Upper lobe of left lung (tissue), 6 donors: ENCODE data around the gene PFN4. TPM values are rescaled to one million over a fixed set of nuclear protein-coding genes. Genes with fewer than 3 reads are reported as not detected.

ENCODE experiments used
- ATAC-seq, 2 donors: fragments of 200-7000 bp; cut with Tn5 transposase; one replicate each; pipeline ENCODE4 v1.9.1; 2022; ENCODE audit warnings: mild to moderate bottlenecking in 2 of 2, moderate library complexity in 2 of 2; ENCODE audit not compliant: low FRiP score in 2 of 2
- DNase-seq, 2 donors: peaks; one replicate each; pipeline ENCODE4 v3.0.0-alpha.2; 2019 to 2020
- H3K27ac ChIP-seq, 4 donors: fragments of 200-600 bp; sonication (generic); one replicate each; pipeline ENCODE4 v1.5.1; 2016 to 2019
- H3K27me3 ChIP-seq, 4 donors: fragments of 200-600 bp; sonication (generic); one replicate each; pipeline ENCODE4 v1.5.1; 2017 to 2019
- H3K36me3 ChIP-seq, 4 donors: fragments of 200-600 bp; sonication (generic); one replicate each; pipeline ENCODE4 v1.5.1; 2016 to 2019
- H3K4me1 ChIP-seq, 4 donors: fragments of 200-600 bp; sonication (generic); one replicate each; pipeline ENCODE4 v1.5.1; 2018 to 2019
- H3K4me3 ChIP-seq, 4 donors: fragments of 200-600 bp; sonication (generic); one replicate each; pipeline ENCODE4 v1.5.1; 2017 to 2019; ENCODE audit warnings: mild to moderate bottlenecking in 2 of 4, moderate library complexity in 1 of 4
- H3K9me3 ChIP-seq, 4 donors: fragments of 200-600 bp; sonication (generic); one replicate each; pipeline ENCODE4 v1.5.1; 2018 to 2019
- EP300 ChIP-seq, 4 donors: sonication (generic); formaldehyde crosslinking; IDR thresholded peaks; one replicate each; pipeline ENCODE4 v1.5.1; 2017; ENCODE audit warnings: antibody characterized with exemption in 4 of 4, control low read depth in 2 of 4
- POLR2A ChIP-seq, 4 donors: fragments of 450-650 bp; IDR thresholded peaks; one replicate each; pipeline ENCODE4 v1.5.1; 2016 to 2017; ENCODE audit warnings: antibody characterized with exemption in 4 of 4, mild to moderate bottlenecking in 2 of 4
- POLR2AphosphoS5 ChIP-seq, 2 donors: sonication (generic); formaldehyde crosslinking; IDR thresholded peaks; one replicate each; pipeline ENCODE4 v1.5.1; 2017; ENCODE audit warnings: antibody characterized with exemption in 2 of 2
- WGBS, 2 donors: methylation state at CpG; one replicate each; pipeline ENCODE4 v1.1.5; 2017 to 2018; 5-methylcytosine and 5-hydroxymethylcytosine counted together
- total RNA-seq, 6 donors: library from RNA; depleted of rRNA in 4 of 6; stranded (reverse); fragments of >200 nt in 4 of 6; gene quantifications; one replicate each; pipeline versions ENCODE4 v1.1.0 to v1.2.1, GENCODE V29; 2016 to 2021
- TF ChIP-seq, protein P1 (sequence below), 6 experiments: fragments of 450-650 bp in 4 of 6; fragments of 200-600 bp in 2 of 6; sonication (generic) in 2 of 6; IDR thresholded peaks; one replicate each; pipeline ENCODE4 v1.5.1; 2016 to 2019; ENCODE audit warnings: antibody characterized with exemption in 6 of 6
- donor health status: DM: no; HTN: no; CAD: no; lungs with moderate emphysema.
- donor health status: DM: no; HTN: yes; CAD: no; lungs with severe emphysema.

Gene PFN4
- total RNA-seq, 6 donors from 2014 or later: 0.54 TPM; not detected in 4

GRCh38 chr2:24080701-24081100 is 42.4 kb downstream of the PFN4 start:
- no peak for ATAC-seq
- no peaks in the 10 kb centered on the region for H3K9me3 ChIP-seq
- no peak for DNase-seq
- H3K4me3 ChIP-seq: no peak overlapping the region
- peaks cover 28 to 46% (median 35%) of the 10 kb centered on the region in 4 donors for H3K4me1 ChIP-seq
- peak overlapping the region in 1 of 4 donors; percentile 58 for H3K27ac ChIP-seq
- TF ChIP-seq POLR2A (IDR thresholded peaks at IDR 0.05) (no peak), POLR2AphosphoS5 (IDR thresholded peaks at IDR 0.05) (no peak), EP300 (IDR thresholded peaks at IDR 0.05) (no peak)
- TF ChIP-seq, protein P1, sequence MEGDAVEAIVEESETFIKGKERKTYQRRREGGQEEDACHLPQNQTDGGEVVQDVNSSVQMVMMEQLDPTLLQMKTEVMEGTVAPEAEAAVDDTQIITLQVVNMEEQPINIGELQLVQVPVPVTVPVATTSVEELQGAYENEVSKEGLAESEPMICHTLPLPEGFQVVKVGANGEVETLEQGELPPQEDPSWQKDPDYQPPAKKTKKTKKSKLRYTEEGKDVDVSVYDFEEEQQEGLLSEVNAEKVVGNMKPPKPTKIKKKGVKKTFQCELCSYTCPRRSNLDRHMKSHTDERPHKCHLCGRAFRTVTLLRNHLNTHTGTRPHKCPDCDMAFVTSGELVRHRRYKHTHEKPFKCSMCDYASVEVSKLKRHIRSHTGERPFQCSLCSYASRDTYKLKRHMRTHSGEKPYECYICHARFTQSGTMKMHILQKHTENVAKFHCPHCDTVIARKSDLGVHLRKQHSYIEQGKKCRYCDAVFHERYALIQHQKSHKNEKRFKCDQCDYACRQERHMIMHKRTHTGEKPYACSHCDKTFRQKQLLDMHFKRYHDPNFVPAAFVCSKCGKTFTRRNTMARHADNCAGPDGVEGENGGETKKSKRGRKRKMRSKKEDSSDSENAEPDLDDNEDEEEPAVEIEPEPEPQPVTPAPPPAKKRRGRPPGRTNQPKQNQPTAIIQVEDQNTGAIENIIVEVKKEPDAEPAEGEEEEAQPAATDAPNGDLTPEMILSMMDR (IDR thresholded peaks at IDR 0.05): no peak
- H3K27me3 ChIP-seq: no peaks in the 10 kb centered on the region
- peaks cover 0 to 27% (median 14%) of the 10 kb centered on the region in 4 donors for H3K36me3 ChIP-seq
- WGBS, 2 donors: 47 to 66% methylated on average over 2 of the region's 2 CpGs

- TF ChIP-seq POLR2AphosphoS5 (IDR thresholded peaks at IDR 0.05): no peak
- no peak for TF ChIP-seq EP300 (IDR thresholded peaks at IDR 0.05)
- TF ChIP-seq POLR2A (IDR thresholded peaks at IDR 0.05): no peak
- TF ChIP-seq, protein P1 (IDR thresholded peaks at IDR 0.05): no peak
- Histone ChIP-seq H3K27me3 (no peaks in the 10 kb centered on the region), H3K4me1 (peaks cover 23 to 52% (median 31%) of the 10 kb centered on the region in 4 donors), H3K9me3 (no peaks in the 10 kb centered on the region), H3K4me3 (peak overlapping the region in 3 of 4 donors; percentile 59 to 86 (median 61)), H3K36me3 (peaks cover 8 to 36% (median 14%) of the 10 kb centered on the region in 4 donors), H3K27ac (peak overlapping the region; percentile 90 to 97 (median 94))
- DNase-seq (no peak), ATAC-seq (no peak)
- 69% methylated on average over 2 of the region's 2 CpGs for WGBS, 2 donors
Observed at GRCh38 chr2:24077879-24078278, 45.3 kb downstream of the PFN4 start.

DNA sequence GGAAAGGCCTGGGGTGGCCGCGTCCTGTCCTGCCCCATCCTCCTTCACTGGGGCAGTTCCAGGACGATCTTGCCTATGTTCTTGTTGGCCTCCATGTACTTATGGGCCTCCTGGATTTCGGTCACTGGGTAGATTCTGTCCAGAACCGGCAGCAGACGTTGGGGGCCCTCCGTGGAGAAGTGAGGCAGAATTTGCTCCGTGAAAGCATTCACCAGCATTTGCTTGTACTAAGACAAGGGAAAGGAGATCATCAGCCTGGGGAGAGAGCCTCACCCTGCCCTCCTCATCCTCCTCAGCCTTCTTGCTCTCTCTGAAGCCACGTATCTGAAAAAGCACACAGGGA is 45.6 kb downstream of the PFN4 start:
- no peaks in the 10 kb centered on the region for H3K9me3 ChIP-seq
- 12 to 13% methylated on average over 4 to 9 of the region's 9 CpGs for WGBS, 2 donors
- no peaks in the 10 kb centered on the region for H3K27me3 ChIP-seq
- H3K4me1 ChIP-seq: peaks cover 19 to 48% (median 28%) of the 10 kb centered on the region in 4 donors
- ATAC-seq (no peak), DNase-seq (no peak)
- peak overlapping the region; percentile 90 to 97 (median 94) for H3K27ac ChIP-seq
- peak overlapping the region; percentile 59 to 86 (median 64) for H3K4me3 ChIP-seq
- no peak for TF ChIP-seq EP300 (IDR thresholded peaks at IDR 0.05)
- no peak for TF ChIP-seq POLR2A (IDR thresholded peaks at IDR 0.05)
- TF ChIP-seq POLR2AphosphoS5 (IDR thresholded peaks at IDR 0.05): no peak
- TF ChIP-seq, protein P1 (IDR thresholded peaks at IDR 0.05): no peak
- peaks cover 12 to 38% (median 14%) of the 10 kb centered on the region in 4 donors for H3K36me3 ChIP-seq

DNA sequence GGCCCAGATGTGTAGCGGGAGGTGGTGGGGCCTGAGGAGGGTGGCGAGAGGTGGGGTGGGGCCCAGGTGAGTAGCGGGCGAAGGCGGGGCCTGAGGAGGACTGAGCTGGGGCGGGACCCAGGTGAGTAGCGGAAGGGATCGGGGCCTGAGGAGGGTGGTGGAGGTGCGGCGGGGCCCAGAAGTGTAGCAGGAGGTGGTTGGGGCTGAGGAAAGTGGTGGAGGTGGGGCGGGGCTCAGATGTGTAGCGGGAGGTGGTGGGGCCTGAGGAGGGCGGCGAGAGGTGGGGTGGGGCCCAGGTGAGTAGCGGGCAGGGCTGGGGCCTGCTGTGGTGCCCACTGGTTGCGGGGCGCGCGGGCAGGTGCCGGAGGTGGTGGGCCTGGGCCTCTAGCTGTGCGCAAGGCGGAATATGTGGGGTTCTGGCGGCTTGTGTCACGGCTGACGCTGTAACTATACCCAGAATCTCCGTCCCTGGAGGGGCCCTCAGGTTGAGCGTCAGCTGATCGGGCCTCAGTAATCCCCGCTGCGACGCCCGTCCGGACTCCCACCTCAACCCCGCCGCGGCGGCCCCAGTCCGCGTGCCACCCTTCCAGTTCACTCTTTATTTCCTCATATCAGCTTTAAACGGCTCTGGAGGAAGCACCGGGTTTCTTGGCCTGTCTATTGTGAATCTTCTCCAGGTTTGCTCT is 46.1 kb downstream of the PFN4 start:
- peaks cover 16 to 43% (median 26%) of the 10 kb centered on the region in 4 donors for H3K4me1 ChIP-seq
- TF ChIP-seq POLR2A (IDR thresholded peaks at IDR 0.05) (peak in 3 of 4 donors; percentile 44 to 77 (median 67)), POLR2AphosphoS5 (IDR thresholded peaks at IDR 0.05) (peak; percentile 8 to 30), EP300 (IDR thresholded peaks at IDR 0.05) (no peak)
- peak overlapping the region; percentile 59 to 86 (median 64) for H3K4me3 ChIP-seq
- H3K27me3 ChIP-seq: no peaks in the 10 kb centered on the region
- ATAC-seq: no peak
- no peaks in the 10 kb centered on the region for H3K9me3 ChIP-seq
- H3K27ac ChIP-seq: peak overlapping the region; percentile 90 to 97 (median 94)
- no peak for DNase-seq
- 1% methylated on average over 23 to 41 of the region's 41 CpGs for WGBS, 2 donors
- peaks cover 12 to 38% (median 15%) of the 10 kb centered on the region in 4 donors for H3K36me3 ChIP-seq

DNA sequence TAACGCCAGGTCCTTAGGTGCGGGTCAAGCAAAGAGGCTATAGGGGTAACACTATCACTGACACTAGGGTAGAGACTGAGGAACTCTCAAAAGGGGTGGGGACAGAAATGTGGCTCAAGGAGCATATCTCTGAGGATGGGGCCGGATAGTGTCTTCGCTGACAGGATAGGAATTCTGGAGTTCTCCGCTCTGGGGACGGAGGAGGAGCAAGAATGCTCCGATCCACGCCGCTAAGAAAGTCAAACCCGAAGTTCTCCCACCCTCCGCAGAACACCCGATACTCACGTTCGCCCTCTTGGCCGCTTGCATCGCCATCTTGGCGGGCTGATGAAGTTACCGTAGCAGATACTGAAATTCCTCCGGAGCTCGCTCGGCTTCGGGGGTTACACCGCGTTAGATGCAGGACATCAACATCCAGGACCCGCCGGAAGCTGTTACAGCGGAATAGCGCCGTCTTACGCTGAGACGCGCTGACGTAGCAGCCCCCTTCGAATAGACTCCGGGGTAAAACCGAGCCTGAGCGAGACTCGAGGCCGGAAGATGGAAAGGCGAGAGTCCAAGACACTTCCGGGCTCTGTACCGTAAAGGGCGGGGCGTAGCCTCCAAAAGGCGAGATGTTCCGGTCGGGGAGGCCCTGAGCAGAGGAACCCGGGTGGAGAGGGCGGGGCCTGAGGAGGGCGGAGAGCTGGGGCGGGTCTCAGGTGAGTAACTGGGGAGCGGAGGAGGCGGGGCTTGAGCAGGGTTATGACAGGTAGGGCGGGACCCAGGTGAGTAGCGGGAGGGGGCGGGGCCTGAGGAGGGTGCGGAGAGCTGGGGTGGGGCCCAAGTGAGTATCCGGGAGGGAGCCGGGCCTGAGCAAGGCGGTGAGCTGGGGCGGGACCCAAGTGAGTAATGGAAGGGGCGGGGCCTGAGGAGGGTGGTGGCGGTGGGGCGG is 47.0 kb downstream of the PFN4 start, which contains the start of gene SF3B6:
TSS of gene SF3B6 (minus strand) at position 412 of the 934 bp plus-strand sequence. CDS start at position 315, 97 bp downstream.
- DNase-seq: peak; percentile 98 to 100
- no peaks in the 10 kb centered on the region for H3K27me3 ChIP-seq
- peak; percentile 96 to 98 for ATAC-seq
- H3K9me3 ChIP-seq: no peaks in the 10 kb centered on the region
- 0 to 1% methylated on average over 36 to 64 of the region's 64 CpGs for WGBS, 2 donors
- peak; percentile 92 to 93 for TF ChIP-seq POLR2AphosphoS5 (IDR thresholded peaks at IDR 0.05)
- TF ChIP-seq EP300 (IDR thresholded peaks at IDR 0.05): peak in 1 of 4 donors; percentile 4
- TF ChIP-seq, protein P1 (IDR thresholded peaks at IDR 0.05): peak in 1 of 6 experiments; percentile 10
- TF ChIP-seq POLR2A (IDR thresholded peaks at IDR 0.05): peak in 2 of 4 donors; percentile 67 to 82
- H3K36me3 ChIP-seq: peaks cover 12 to 39% (median 17%) of the 10 kb centered on the region in 4 donors
- H3K4me1 ChIP-seq: peaks cover 16 to 37% (median 21%) of the 10 kb centered on the region in 4 donors
- peak within 1 kb of the TSS; percentile 59 to 86 (median 64) for H3K4me3 ChIP-seq
- H3K27ac ChIP-seq: peak within 1 kb of the TSS; percentile 90 to 97 (median 94)
